DMS53 treated with DMSO at 0.1 percent for 48 hours (cell line): ENCODE results near the gene FNIP2.
"Not testable (repeated sequence)": the region's sequence is repeated elsewhere in the genome, so short reads cannot be mapped to it uniquely, and the experiment has no call there.

Source experiments
- DNase-seq: peaks from one replicate; lab custom pipeline; 2025; ENCODE audit not compliant: unreplicated experiment; lab: John Stamatoyannopoulos, UW

Gene FNIP2

GRCh38 chr4:158904815-158905214, 136.0 kb downstream of the FNIP2 start:
- DNase-seq = no peak

- no peak for DNase-seq
Measured at GRCh38 chr4:158906073-158906472, 137.2 kb downstream of the FNIP2 start.

- no peak for DNase-seq
Measured at GRCh38 chr4:158912390-158912789, 143.6 kb downstream of the FNIP2 start.

GRCh38 chr4:158912806-158913205, 144.0 kb downstream of the FNIP2 start:
- DNase-seq = no peak

GRCh38 chr4:158913766-158914165, 144.9 kb downstream of the FNIP2 start:
- DNase-seq = no peak

- no peak for DNase-seq
Measured at GRCh38 chr4:158914218-158914617, 145.4 kb downstream of the FNIP2 start.

GRCh38 chr4:158915683-158916241, 146.9 kb downstream of the FNIP2 start:
- DNase-seq = no peak

GRCh38 chr4:158920452-158920996, 151.7 kb downstream of the FNIP2 start:
- DNase-seq = not testable (repeated sequence)

- not testable (repeated sequence) for DNase-seq
Measured at GRCh38 chr4:158927774-158928173, 158.9 kb downstream of the FNIP2 start.

- no peak for DNase-seq
Measured at GRCh38 chr4:158929939-158930638, 161.3 kb downstream of the FNIP2 start.

- no peak for DNase-seq
Measured at GRCh38 chr4:158930639-158930972, 161.8 kb downstream of the FNIP2 start.

GRCh38 chr4:158933236-158933635, 164.4 kb downstream of the FNIP2 start:
- DNase-seq = no peak

GRCh38 chr4:158934996-158935669, 166.3 kb downstream of the FNIP2 start:
- DNase-seq = no peak

GRCh38 chr4:158936238-158936637, 167.4 kb downstream of the FNIP2 start:
- DNase-seq = no peak

- DNase-seq = no peak
Measured at GRCh38 chr4:158938220-158939044, 169.6 kb downstream of the FNIP2 start.

GRCh38 chr4:158940271-158940670, 171.4 kb downstream of the FNIP2 start:
- no peak for DNase-seq

GRCh38 chr4:158941321-158941720, 172.5 kb downstream of the FNIP2 start:
- DNase-seq = no peak

- no peak for DNase-seq
Measured at GRCh38 chr4:158941895-158942294, 173.1 kb downstream of the FNIP2 start.

GRCh38 chr4:158945529-158946108, 176.8 kb downstream of the FNIP2 start:
- DNase-seq = no peak

GRCh38 chr4:158946825-158947224, 178.0 kb downstream of the FNIP2 start:
- DNase-seq = no peak

GRCh38 chr4:158948071-158948470, 179.2 kb downstream of the FNIP2 start:
- no peak for DNase-seq
